Ishikawa (cell line): ENCODE data around the gene DEF6.

Source experiments
- CREB1 ChIP-seq: IDR thresholded peaks from 2 replicates; pipeline ENCODE4 v1.6.1; 2012; ENCODE audit warnings: low read depth
- EGR1 ChIP-seq: IDR thresholded peaks from 2 replicates; pipeline ENCODE4 v1.6.1; 2012
- EP300 ChIP-seq: IDR thresholded peaks from 2 replicates; pipeline ENCODE4 v1.6.1; 2012; ENCODE audit warnings: borderline replicate concordance
- RAD21 ChIP-seq: IDR thresholded peaks from 2 replicates; pipeline ENCODE4 v1.6.1; 2012; ENCODE audit warnings: low read depth
- TF ChIP-seq, protein P1 (sequence below): IDR thresholded peaks from 2 replicates; pipeline ENCODE4 v1.6.1; 2012; ENCODE audit warnings: low read depth, mild to moderate bottlenecking

DNA sequence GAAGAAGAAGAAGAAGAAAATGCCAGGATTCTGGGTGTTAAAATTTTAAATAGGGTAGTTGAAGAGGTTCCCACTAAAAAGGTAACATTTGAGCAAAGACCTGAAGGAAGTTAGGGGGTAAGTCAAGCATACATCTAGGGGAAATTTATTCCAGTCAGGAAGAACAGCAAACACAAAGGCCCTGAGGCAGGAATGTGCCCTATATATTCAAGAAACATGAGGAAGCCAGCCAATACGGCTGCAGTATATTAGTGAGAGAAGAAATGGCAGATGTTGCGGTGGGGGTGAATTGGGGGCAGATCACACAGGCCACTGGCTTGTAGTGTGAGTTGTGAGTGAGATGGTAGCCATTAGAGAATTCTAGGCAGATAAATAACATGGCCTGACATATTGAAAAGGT is 32.1 kb upstream of the DEF6 start:
- TF ChIP-seq CREB1, result no peak
- TF ChIP-seq, protein P1, sequence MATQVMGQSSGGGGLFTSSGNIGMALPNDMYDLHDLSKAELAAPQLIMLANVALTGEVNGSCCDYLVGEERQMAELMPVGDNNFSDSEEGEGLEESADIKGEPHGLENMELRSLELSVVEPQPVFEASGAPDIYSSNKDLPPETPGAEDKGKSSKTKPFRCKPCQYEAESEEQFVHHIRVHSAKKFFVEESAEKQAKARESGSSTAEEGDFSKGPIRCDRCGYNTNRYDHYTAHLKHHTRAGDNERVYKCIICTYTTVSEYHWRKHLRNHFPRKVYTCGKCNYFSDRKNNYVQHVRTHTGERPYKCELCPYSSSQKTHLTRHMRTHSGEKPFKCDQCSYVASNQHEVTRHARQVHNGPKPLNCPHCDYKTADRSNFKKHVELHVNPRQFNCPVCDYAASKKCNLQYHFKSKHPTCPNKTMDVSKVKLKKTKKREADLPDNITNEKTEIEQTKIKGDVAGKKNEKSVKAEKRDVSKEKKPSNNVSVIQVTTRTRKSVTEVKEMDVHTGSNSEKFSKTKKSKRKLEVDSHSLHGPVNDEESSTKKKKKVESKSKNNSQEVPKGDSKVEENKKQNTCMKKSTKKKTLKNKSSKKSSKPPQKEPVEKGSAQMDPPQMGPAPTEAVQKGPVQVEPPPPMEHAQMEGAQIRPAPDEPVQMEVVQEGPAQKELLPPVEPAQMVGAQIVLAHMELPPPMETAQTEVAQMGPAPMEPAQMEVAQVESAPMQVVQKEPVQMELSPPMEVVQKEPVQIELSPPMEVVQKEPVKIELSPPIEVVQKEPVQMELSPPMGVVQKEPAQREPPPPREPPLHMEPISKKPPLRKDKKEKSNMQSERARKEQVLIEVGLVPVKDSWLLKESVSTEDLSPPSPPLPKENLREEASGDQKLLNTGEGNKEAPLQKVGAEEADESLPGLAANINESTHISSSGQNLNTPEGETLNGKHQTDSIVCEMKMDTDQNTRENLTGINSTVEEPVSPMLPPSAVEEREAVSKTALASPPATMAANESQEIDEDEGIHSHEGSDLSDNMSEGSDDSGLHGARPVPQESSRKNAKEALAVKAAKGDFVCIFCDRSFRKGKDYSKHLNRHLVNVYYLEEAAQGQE, result no peak
- no peak for TF ChIP-seq RAD21
- TF ChIP-seq EP300, result no peak
- TF ChIP-seq EGR1, result no peak
